Spleen (tissue), 7 donors: ENCODE data around the gene DNM3.

Experiments used
- POLR2AphosphoS5 ChIP-seq, 3 donors: sonication (generic); formaldehyde crosslinking; IDR thresholded peaks; one replicate each; pipeline ENCODE4 v1.5.1; 2017; ENCODE audit warnings: antibody characterized with exemption in 3 of 3
- TF ChIP-seq, protein P1 (sequence below), 11 experiments: fragments of 200-600 bp in 7 of 11; fragments of 450-650 bp in 4 of 11; sonication (generic) in 4 of 11; IDR thresholded peaks in 8 of 11; conservative IDR thresholded peaks in 3 of 11; 1 replicate in 7 of 11; 2 replicates in 4 of 11; pipeline versions ENCODE4 v1.4.0 to v1.8.0; 2016 to 2021; ENCODE audit warnings: antibody characterized with exemption in 11 of 11, inconsistent platforms in 4 of 11, mild to moderate bottlenecking in 1 of 11
- donor health status: DM: no; HTN: no; CAD: no; lungs with moderate emphysema.
- donor health status: DM: no; HTN: no; CAD: no.
- donor health status: DM: no; HTN: no; CAD: no.

DNA sequence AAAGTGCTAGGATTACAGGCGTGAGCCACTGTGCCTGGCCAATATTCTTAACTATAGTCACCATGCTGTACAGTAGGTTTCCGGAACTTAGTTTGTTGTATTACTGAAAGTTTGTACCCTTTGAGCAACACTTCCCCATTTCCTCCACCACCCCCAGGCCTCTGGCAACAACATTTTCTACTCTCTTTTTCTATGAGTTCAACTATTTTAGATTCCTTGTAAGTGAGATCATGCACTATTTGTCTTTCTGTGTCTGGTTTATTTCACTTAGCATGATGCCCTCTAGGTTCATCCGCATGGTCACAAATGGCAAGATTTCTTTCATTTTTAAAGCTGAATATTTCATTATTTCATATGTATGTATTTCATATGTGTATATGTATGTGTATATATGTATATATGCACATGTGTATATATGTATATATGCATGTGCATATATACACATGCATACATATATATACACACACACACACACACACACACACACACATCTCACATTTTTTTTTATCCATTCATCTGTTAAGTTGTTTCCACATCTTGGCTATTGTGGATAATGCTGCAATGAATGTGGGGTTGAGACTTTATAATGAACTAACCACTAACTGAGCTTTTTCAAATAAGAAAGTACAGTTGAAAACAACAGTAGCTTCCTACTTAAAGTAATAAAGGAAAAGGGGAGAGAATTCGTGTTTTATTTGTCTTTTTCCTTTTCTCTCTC, 322.4 kb downstream of the DNM3 start:
- TF ChIP-seq, protein P1, sequence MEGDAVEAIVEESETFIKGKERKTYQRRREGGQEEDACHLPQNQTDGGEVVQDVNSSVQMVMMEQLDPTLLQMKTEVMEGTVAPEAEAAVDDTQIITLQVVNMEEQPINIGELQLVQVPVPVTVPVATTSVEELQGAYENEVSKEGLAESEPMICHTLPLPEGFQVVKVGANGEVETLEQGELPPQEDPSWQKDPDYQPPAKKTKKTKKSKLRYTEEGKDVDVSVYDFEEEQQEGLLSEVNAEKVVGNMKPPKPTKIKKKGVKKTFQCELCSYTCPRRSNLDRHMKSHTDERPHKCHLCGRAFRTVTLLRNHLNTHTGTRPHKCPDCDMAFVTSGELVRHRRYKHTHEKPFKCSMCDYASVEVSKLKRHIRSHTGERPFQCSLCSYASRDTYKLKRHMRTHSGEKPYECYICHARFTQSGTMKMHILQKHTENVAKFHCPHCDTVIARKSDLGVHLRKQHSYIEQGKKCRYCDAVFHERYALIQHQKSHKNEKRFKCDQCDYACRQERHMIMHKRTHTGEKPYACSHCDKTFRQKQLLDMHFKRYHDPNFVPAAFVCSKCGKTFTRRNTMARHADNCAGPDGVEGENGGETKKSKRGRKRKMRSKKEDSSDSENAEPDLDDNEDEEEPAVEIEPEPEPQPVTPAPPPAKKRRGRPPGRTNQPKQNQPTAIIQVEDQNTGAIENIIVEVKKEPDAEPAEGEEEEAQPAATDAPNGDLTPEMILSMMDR (IDR thresholded peaks at IDR 0.05 in 8 of 11, conservative IDR thresholded peaks at IDR 0.05 in 3 of 11), result no peak
- no peak for TF ChIP-seq POLR2AphosphoS5 (IDR thresholded peaks at IDR 0.05)
